ENCODE results near the gene MLLT3.

GRCh38 chr9:20508242-20508641, 114.1 kb downstream of the MLLT3 start:
- TF ChIP-seq POLR2A (IDR thresholded peaks at IDR 0.05; ENCODE audit: low read depth, low read length) (no peak), TAF1 (IDR thresholded peaks at IDR 0.05; ENCODE audit: borderline replicate concordance, low read depth, low read length) (no peak)

All from GM12892 (cell line).